ENCODE data around the gene OR5D18. TPM values are rescaled to one million over a fixed set of nuclear protein-coding genes. Genes with fewer than 3 reads are reported as not detected.

Gene OR5D18
- not detected in 2 replicates for total RNA-seq (ENCODE audit: low replicate concordance)

DNA sequence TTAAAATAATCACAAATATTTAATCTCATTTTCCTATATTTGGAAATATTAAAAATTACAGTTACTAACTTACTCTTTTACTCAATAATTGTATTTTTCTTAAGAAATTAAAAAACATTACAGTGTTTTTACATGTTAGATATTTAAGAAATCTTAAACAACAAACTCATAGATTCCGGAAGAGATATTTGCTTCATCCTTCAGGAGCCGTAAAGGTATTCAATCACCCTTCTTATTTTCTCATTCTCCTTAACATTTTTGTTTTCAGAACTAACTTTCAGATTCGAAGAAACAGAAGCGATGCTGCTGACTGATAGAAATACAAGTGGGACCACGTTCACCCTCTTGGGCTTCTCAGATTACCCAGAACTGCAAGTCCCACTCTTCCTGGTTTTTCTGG, at the start of gene OR5D18:
OR5D18 (plus strand) TSS at position 301 of the 400 bp plus-strand sequence; CDS start at position 301, 0 bp downstream.

DNA sequence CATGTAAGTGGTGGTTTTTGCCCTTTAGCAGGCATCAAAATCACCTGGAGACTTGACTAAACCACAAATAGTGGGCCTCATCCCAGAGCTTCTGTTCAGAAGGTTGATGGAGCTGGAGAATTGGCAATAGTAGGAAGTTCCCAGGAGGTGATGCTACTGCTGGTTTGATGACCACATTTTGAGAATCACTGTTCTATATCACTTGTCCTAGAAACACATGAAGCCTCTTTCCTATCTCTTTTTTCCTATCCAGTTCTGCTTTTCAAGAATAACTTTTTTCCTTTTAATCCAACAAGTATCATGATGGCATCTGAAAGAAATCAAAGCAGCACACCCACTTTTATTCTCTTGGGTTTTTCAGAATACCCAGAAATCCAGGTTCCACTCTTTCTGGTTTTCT, 46.3 kb upstream of the OR5D18 start, which contains the start of gene OR5D13:
OR5D13 (plus strand) TSS at position 301 of the 400 bp plus-strand sequence; CDS start at position 301, 0 bp downstream.

DNA sequence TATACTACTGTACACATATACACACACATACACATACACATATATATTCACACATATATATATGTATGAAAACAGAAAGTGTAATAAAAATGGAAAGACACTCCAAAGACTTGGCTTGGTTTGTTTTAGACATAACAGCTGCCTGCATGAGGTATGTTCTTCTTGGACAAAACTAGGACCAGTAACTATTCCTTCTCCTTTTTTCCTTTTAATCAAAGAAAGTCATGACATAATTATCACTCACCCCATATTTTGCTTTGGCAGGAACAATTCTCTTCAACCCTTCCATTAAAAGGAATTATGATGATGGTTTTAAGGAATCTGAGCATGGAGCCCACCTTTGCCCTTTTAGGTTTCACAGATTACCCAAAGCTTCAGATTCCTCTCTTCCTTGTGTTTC, 24.2 kb upstream of the OR5D18 start, which contains the start of gene OR5D14:
OR5D14 (plus strand) TSS at position 301 of the 400 bp plus-strand sequence; CDS start at position 301, 0 bp downstream.

DNA sequence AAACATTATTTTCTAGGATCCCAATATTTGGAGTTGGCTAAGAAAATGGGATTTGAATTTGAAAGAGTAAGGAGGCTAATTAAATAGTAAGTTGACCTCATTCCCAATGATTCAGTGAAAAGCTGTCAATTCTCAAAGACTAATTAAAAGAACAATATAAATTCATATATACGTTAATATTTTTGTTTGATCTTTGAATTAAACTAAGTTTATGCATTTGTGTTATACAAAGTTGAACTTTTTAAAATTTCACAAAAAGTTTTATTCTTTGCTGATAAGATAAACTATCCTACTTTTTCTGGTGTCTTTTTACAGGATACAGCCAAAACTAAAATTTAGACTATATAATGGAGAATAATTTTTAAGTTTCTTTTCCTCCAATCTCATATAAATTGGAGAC, 8.4 kb upstream of the OR5D18 start, which contains the start of gene OR5L1:
OR5L1 (plus strand) TSS at position 301 of the 400 bp plus-strand sequence. CDS start 100 bp downstream, outside the sequence.

DNA sequence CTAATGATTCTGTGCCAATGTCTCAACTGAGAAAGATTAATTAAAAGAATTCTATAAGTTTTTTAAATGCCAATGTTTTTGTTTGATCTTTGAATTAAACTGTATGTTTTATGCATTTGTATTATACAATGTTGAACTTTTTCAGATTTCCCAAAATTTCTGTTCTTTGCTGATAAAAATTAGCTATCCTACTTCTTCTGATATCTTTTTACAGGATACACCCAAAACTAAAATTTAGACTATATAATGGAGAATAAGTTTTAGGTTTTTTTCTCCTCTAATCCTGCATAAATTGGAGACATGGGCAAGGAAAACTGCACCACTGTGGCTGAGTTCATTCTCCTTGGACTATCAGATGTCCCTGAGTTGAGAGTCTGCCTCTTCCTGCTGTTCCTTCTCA, 7.5 kb downstream of the OR5D18 start, which contains the start of gene OR5L2:
OR5L2 (plus strand) TSS at position 301 of the 400 bp plus-strand sequence; CDS start at position 301, 0 bp downstream.

DNA sequence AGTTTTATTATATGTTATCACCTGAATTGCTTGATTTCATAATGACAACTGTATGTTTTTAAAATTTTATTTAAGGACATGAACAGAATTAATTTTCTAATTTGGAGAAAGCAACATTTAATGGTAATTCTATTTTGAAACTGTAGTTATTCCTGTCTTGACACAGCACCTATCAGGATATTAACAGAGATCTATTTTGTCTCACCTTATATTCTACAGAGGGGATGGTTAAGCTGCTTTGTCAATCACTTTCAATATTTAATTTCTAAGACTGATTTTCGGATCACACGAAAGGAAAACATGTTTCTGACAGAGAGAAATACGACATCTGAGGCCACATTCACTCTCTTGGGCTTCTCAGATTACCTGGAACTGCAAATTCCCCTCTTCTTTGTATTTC, 19.0 kb downstream of the OR5D18 start, which contains the start of gene OR5D16:
OR5D16 (plus strand) TSS at position 301 of the 400 bp plus-strand sequence; CDS start at position 301, 0 bp downstream.

Other genes with a start within 250 kb of the OR5D18 start
- not detected in 2 replicates for gene OR4C16, start 247.5 kb upstream of the OR5D18 start, total RNA-seq (ENCODE audit: low replicate concordance)
- under 0.01 TPM in 1 of 2 replicates, not detected in the other for gene OR4C11, start 212.0 kb upstream of the OR5D18 start, total RNA-seq (ENCODE audit: low replicate concordance)
- gene OR4P4, start 184.5 kb upstream of the OR5D18 start, total RNA-seq (ENCODE audit: low replicate concordance) = not detected in 2 replicates
- not detected in 2 replicates for gene OR4S2, start 171.3 kb upstream of the OR5D18 start, total RNA-seq (ENCODE audit: low replicate concordance)
- gene OR4C6, start 157.4 kb upstream of the OR5D18 start, total RNA-seq (ENCODE audit: low replicate concordance) = not detected in 2 replicates
- gene OR5D13, start 46.2 kb upstream of the OR5D18 start, total RNA-seq (ENCODE audit: low replicate concordance) = not detected in 2 replicates
- gene OR5D14, start 24.1 kb upstream of the OR5D18 start, total RNA-seq (ENCODE audit: low replicate concordance) = not detected in 2 replicates
- not detected in 2 replicates for gene OR5L1, start 8.3 kb upstream of the OR5D18 start, total RNA-seq (ENCODE audit: low replicate concordance)
- gene OR5L2, start 7.6 kb downstream of the OR5D18 start, total RNA-seq (ENCODE audit: low replicate concordance) = not detected in 2 replicates
- gene OR5D16, start 19.1 kb downstream of the OR5D18 start, total RNA-seq (ENCODE audit: low replicate concordance) = not detected in 2 replicates
- gene TRIM51, start 63.7 kb downstream of the OR5D18 start, total RNA-seq (ENCODE audit: low replicate concordance) = not detected in 2 replicates
- gene OR5W2, start 95.0 kb downstream of the OR5D18 start, total RNA-seq (ENCODE audit: low replicate concordance) = not detected in 2 replicates
- not detected in 2 replicates for gene OR5I1, start 116.8 kb downstream of the OR5D18 start, total RNA-seq (ENCODE audit: low replicate concordance)
- gene OR10AG1, start 150.3 kb downstream of the OR5D18 start, total RNA-seq (ENCODE audit: low replicate concordance) = not detected in 2 replicates
- gene OR5F1, start 175.0 kb downstream of the OR5D18 start, total RNA-seq (ENCODE audit: low replicate concordance) = not detected in 2 replicates
- not detected in 2 replicates for gene OR5AS1, start 208.0 kb downstream of the OR5D18 start, total RNA-seq (ENCODE audit: low replicate concordance)

Data from smooth muscle cell of the coronary artery (primary cell).